ENCODE data around the gene LMNTD1. TPM values are rescaled to one million over a fixed set of nuclear protein-coding genes. Genes with fewer than 3 reads are reported as not detected.
"Not testable (repeated sequence)": the region's sequence is repeated elsewhere in the genome, so short reads cannot be mapped to it uniquely, and the experiment has no call there.

Gene LMNTD1
- total and polyA plus RNA-seq, 2 experiments from 2014 or later = not detected

DNA sequence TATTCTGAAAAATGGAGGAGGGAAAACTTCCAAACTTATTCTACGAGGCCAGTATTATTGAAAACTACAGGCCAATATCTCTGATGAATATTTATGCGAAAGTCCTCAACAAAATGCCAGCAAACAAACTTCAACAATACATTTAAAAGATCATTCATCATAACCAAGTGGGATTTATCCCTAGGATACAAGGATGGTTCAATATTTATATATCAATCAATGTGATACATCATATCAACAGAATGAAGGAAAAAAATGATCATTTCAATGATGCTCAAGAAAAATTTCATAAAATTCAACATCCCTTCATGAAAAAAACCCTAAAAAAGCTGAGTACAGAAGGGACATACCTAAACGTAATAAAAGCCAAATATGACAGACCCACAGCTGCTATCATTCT lies 45.9 kb upstream of the LMNTD1 start:
- Mint-ChIP-seq H3K27ac (no peak overlapping the region), H3K4me3 (no peak overlapping the region), H3K9me3 (peaks cover 20% of the 10 kb centered on the region), H3K36me3 (ENCODE audit: low read depth) (peaks cover 10% of the 10 kb centered on the region; the same call in 2 of the 3 replicates), H3K4me1 (no peaks in the 10 kb centered on the region), H3K27me3 (ENCODE audit: insufficient read depth, low read depth, poor library complexity) (no peaks in the 10 kb centered on the region)
- Histone ChIP-seq H3K36me3 (ENCODE audit: insufficient read depth) (no peaks in the 10 kb centered on the region), H3K27ac (ENCODE audit: low read depth) (no peak overlapping the region), H3K79me2 (replicated peaks; ENCODE audit: insufficient read depth) (no peaks in the 10 kb centered on the region), H4K20me1 (replicated peaks; ENCODE audit: insufficient read depth) (no peaks in the 10 kb centered on the region), H2AFZ (no peak overlapping the region), H3K9me2 (ENCODE audit: insufficient read depth) (no peaks in the 10 kb centered on the region), H3K4me1 (ENCODE audit: insufficient read depth) (no peaks in the 10 kb centered on the region), H3F3A (replicated peaks; ENCODE audit: low read depth) (no peaks in the 10 kb centered on the region), H3K4me3 (no peak overlapping the region), H3K4me2 (no peak overlapping the region), H3K27me3 (ENCODE audit: insufficient read depth) (no peaks in the 10 kb centered on the region)
- no peak for TF ChIP-seq STAT1 (IDR thresholded peaks at IDR 0.05; ENCODE audit: unreplicated experiment)
- TF ChIP-seq EZH2 (IDR thresholded peaks at IDR 0.05; ENCODE audit: low read depth, unreplicated experiment) = no peak
- no peak for TF ChIP-seq POLR2AphosphoS5 (IDR thresholded peaks at IDR 0.05; ENCODE audit: low read depth)
- TF ChIP-seq, protein P1, sequence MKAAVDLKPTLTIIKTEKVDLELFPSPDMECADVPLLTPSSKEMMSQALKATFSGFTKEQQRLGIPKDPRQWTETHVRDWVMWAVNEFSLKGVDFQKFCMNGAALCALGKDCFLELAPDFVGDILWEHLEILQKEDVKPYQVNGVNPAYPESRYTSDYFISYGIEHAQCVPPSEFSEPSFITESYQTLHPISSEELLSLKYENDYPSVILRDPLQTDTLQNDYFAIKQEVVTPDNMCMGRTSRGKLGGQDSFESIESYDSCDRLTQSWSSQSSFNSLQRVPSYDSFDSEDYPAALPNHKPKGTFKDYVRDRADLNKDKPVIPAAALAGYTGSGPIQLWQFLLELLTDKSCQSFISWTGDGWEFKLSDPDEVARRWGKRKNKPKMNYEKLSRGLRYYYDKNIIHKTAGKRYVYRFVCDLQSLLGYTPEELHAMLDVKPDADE (IDR thresholded peaks at IDR 0.05) = no peak
- TF ChIP-seq EZH2phosphoT487 (IDR thresholded peaks at IDR 0.05; ENCODE audit: unreplicated experiment) = no peak
- TF ChIP-seq, protein P2, sequence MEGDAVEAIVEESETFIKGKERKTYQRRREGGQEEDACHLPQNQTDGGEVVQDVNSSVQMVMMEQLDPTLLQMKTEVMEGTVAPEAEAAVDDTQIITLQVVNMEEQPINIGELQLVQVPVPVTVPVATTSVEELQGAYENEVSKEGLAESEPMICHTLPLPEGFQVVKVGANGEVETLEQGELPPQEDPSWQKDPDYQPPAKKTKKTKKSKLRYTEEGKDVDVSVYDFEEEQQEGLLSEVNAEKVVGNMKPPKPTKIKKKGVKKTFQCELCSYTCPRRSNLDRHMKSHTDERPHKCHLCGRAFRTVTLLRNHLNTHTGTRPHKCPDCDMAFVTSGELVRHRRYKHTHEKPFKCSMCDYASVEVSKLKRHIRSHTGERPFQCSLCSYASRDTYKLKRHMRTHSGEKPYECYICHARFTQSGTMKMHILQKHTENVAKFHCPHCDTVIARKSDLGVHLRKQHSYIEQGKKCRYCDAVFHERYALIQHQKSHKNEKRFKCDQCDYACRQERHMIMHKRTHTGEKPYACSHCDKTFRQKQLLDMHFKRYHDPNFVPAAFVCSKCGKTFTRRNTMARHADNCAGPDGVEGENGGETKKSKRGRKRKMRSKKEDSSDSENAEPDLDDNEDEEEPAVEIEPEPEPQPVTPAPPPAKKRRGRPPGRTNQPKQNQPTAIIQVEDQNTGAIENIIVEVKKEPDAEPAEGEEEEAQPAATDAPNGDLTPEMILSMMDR (conservative IDR thresholded peaks at IDR 0.05; ENCODE audit: low read depth in 2 of 2) = no peak
- no peak for TF ChIP-seq NANOG (IDR thresholded peaks at IDR 0.05; ENCODE audit: borderline replicate concordance)
- DNase-seq (ENCODE audit: low spot score) (no peak), ATAC-seq (no peak)

DNA sequence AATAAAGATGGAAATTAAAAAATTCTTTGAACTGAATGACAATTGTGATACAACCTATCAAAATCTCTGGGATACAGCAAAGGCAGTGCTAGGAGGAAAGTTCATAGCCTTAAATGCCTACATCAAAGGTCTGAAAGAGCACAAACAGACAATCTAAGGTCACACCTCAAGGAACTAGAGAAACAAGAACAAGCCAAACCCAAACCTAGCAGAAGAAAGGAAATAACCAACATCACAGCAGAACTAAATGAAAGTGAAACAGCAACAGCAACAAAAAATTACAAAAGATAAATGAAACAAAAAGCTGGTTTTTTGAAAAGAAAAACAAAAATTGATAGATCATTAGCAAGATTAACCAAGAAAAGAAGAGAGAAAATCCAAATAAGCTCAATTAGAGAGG lies 42.4 kb upstream of the LMNTD1 start:
- not testable (repeated sequence) for H3K27ac ChIP-seq (ENCODE audit: low read depth); H3K79me2 ChIP-seq (replicated peaks; ENCODE audit: insufficient read depth); H3K36me3 ChIP-seq (ENCODE audit: insufficient read depth); H3K4me3 ChIP-seq; H3K4me2 ChIP-seq; H3K27me3 Mint-ChIP-seq (ENCODE audit: insufficient read depth, low read depth, poor library complexity); ATAC-seq; H3K4me1 ChIP-seq (ENCODE audit: insufficient read depth); H4K20me1 ChIP-seq (replicated peaks; ENCODE audit: insufficient read depth); H2AFZ ChIP-seq; H3K27me3 ChIP-seq (ENCODE audit: insufficient read depth); H3K4me1 Mint-ChIP-seq; DNase-seq (ENCODE audit: low spot score); H3K27ac Mint-ChIP-seq; H3K4me3 Mint-ChIP-seq; H3F3A ChIP-seq (replicated peaks; ENCODE audit: low read depth); H3K9me2 ChIP-seq (ENCODE audit: insufficient read depth)
- peaks cover 26% of the 10 kb centered on the region for H3K9me3 Mint-ChIP-seq
- peaks cover 14% of the 10 kb centered on the region for H3K36me3 Mint-ChIP-seq (ENCODE audit: low read depth)

DNA sequence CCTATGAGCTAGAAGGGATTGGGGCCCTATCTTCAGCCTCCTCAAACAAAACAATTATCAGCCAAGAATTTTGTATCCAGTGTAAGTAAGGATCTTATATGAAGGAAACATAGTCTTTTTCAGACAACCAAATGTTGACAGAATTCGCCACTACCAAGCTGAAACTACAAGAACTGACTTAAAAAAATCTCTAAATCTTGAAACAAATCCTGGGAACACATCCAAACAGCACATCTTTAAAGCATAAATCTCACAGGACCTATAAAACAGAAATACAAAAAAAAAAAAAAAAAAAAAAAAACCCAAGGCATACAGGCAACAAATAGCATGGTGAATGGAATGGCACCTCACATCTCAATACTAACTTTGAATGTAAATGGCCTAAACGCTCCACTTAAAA lies 41.3 kb upstream of the LMNTD1 start:
- H3K27me3 ChIP-seq (ENCODE audit: insufficient read depth) = no peaks in the 10 kb centered on the region
- no peak for ATAC-seq
- H3K36me3 ChIP-seq (ENCODE audit: insufficient read depth) = no peaks in the 10 kb centered on the region
- H3K4me3 Mint-ChIP-seq = no peak overlapping the region
- no peak overlapping the region for H3K27ac ChIP-seq (ENCODE audit: low read depth)
- H4K20me1 ChIP-seq (replicated peaks; ENCODE audit: insufficient read depth) = no peaks in the 10 kb centered on the region
- no peaks in the 10 kb centered on the region for H3K27me3 Mint-ChIP-seq (ENCODE audit: insufficient read depth, low read depth, poor library complexity)
- no peaks in the 10 kb centered on the region for H3K79me2 ChIP-seq (replicated peaks; ENCODE audit: insufficient read depth)
- no peaks in the 10 kb centered on the region for H3K4me1 Mint-ChIP-seq
- H3K27ac Mint-ChIP-seq = no peak overlapping the region
- no peak overlapping the region for H3K4me2 ChIP-seq
- no peaks in the 10 kb centered on the region for H3F3A ChIP-seq (replicated peaks; ENCODE audit: low read depth)
- H3K9me2 ChIP-seq (ENCODE audit: insufficient read depth) = 0 out of 2 replicates have a peak, but pooled peaks cover 8% of the 10 kb centered on the region
- peaks cover 19% of the 10 kb centered on the region for H3K9me3 Mint-ChIP-seq
- no peak overlapping the region for H3K4me3 ChIP-seq
- H2AFZ ChIP-seq = no peak overlapping the region
- no peaks in the 10 kb centered on the region for H3K4me1 ChIP-seq (ENCODE audit: insufficient read depth)
- DNase-seq (ENCODE audit: low spot score) = no peak
- H3K36me3 Mint-ChIP-seq (ENCODE audit: low read depth) = peaks cover 14% of the 10 kb centered on the region
- TF ChIP-seq, protein P1 (IDR thresholded peaks at IDR 0.05) = no peak
- TF ChIP-seq JUNB (IDR thresholded peaks at IDR 0.05; ENCODE audit: unreplicated experiment) (no peak), EZH2phosphoT487 (IDR thresholded peaks at IDR 0.05; ENCODE audit: unreplicated experiment) (no peak), EZH2 (IDR thresholded peaks at IDR 0.05; ENCODE audit: low read depth, unreplicated experiment) (no peak), CREB1 (CRISPR knock-in tag; IDR thresholded peaks at IDR 0.05; ENCODE audit: low read depth) (no peak), ZNF331 (CRISPR knock-in tag; IDR thresholded peaks at IDR 0.05; ENCODE audit: low read depth) (no peak), STAT1 (IDR thresholded peaks at IDR 0.05; ENCODE audit: unreplicated experiment) (no peak), POLR2AphosphoS5 (IDR thresholded peaks at IDR 0.05; ENCODE audit: low read depth) (no peak), ZNF114 (CRISPR knock-in tag; IDR thresholded peaks at IDR 0.05) (no peak)
- TF ChIP-seq, protein P2 (conservative IDR thresholded peaks at IDR 0.05; ENCODE audit: low read depth in 2 of 2) = no peak

All from GM23338 (cell line).